MM.1S (cell line): Measurements from ENCODE around the gene CYP4F8.

Experiments used
- DNase-seq: peaks from one replicate; pipeline ENCODE4 v3.0.0-alpha.2; 2015
- H2AFZ ChIP-seq: fragments of 300-600 bp; sonication (generic); 2 replicates; pipeline ENCODE4 v1.6.0; 2016; ENCODE audit warnings: antibody characterized with exemption, low read length
- H3F3A ChIP-seq: fragments of 300-600 bp; sonication (generic); 2 replicates; pipeline ENCODE4 v1.6.1; 2016; ENCODE audit warnings: mild to moderate bottlenecking, antibody characterized with exemption, low read length, moderate library complexity, mixed read lengths; ENCODE audit not compliant: insufficient read depth
- H3K27ac ChIP-seq: fragments of 300-600 bp; sonication (generic); 2 replicates; pipeline ENCODE4 v1.5.1; 2016; ENCODE audit warnings: mild to moderate bottlenecking, low read length
- H3K27me3 ChIP-seq: fragments of 300-600 bp; sonication (generic); replicated peaks from 2 replicates; pipeline ENCODE4 v1.6.0; 2016; ENCODE audit warnings: low read length; ENCODE audit not compliant: insufficient read depth
- H3K36me3 ChIP-seq: fragments of 300-600 bp; sonication (generic); replicated peaks from 2 replicates; pipeline ENCODE4 v1.6.1; 2016; ENCODE audit warnings: mild to moderate bottlenecking, low read length, mixed read lengths; ENCODE audit not compliant: insufficient read depth
- H3K4me1 ChIP-seq: fragments of 300-600 bp; sonication (generic); 2 replicates; pipeline ENCODE4 v1.6.1; 2016; ENCODE audit warnings: low read length, mixed read lengths
- H3K4me2 ChIP-seq: fragments of 300-600 bp; sonication (generic); 2 replicates; pipeline ENCODE4 v1.6.0; 2016; ENCODE audit warnings: low read depth, low read length
- H3K4me3 ChIP-seq: fragments of 300-600 bp; sonication (generic); 2 replicates; pipeline ENCODE4 v1.5.1; 2016; ENCODE audit warnings: low read length, mixed read lengths
- H3K79me2 ChIP-seq: fragments of 300-600 bp; sonication (generic); 2 replicates; pipeline ENCODE4 v1.6.1; 2016; ENCODE audit warnings: mixed run types, low read length, mixed read lengths
- H3K9ac ChIP-seq: fragments of 300-600 bp; sonication (generic); 2 replicates; pipeline ENCODE4 v1.6.1; 2016; ENCODE audit warnings: low read length, mixed read lengths
- H3K9me2 ChIP-seq: fragments of 300-600 bp; sonication (generic); replicated peaks from 2 replicates; pipeline ENCODE4 v1.6.1; 2016; ENCODE audit warnings: mild to moderate bottlenecking, low read length, mixed read lengths; ENCODE audit not compliant: insufficient read depth
- H3K9me3 ChIP-seq: fragments of 300-600 bp; sonication (generic); replicated peaks from 2 replicates; pipeline ENCODE4 v1.6.1; 2016; ENCODE audit warnings: mild to moderate bottlenecking, low read length, mixed read lengths; ENCODE audit not compliant: insufficient read depth
- H4K20me1 ChIP-seq: fragments of 300-600 bp; sonication (generic); 2 replicates; pipeline ENCODE4 v1.6.1; 2016; ENCODE audit warnings: mild to moderate bottlenecking, low read length, moderate library complexity, mixed read lengths; ENCODE audit not compliant: insufficient read depth
- EZH2 ChIP-seq: fragments of 300-600 bp; sonication (generic); optimal IDR thresholded peaks from 2 replicates; pipeline ENCODE3; 2017; ENCODE audit warnings: low read depth, mild to moderate bottlenecking, antibody characterized with exemption, low read length, mixed read lengths
- EZH2phosphoT487 ChIP-seq: fragments of 300-600 bp; sonication (generic); IDR thresholded peaks from 2 replicates; pipeline ENCODE4 v1.6.1; 2018; ENCODE audit warnings: antibody characterized with exemption, low read length
- TF ChIP-seq, protein P1 (sequence below): fragments of 300-600 bp; sonication (generic); IDR thresholded peaks from 2 replicates; pipeline ENCODE4 v1.5.1; 2016; ENCODE audit warnings: antibody characterized with exemption, low read length, mixed read lengths

CYP4F8 gene

DNA sequence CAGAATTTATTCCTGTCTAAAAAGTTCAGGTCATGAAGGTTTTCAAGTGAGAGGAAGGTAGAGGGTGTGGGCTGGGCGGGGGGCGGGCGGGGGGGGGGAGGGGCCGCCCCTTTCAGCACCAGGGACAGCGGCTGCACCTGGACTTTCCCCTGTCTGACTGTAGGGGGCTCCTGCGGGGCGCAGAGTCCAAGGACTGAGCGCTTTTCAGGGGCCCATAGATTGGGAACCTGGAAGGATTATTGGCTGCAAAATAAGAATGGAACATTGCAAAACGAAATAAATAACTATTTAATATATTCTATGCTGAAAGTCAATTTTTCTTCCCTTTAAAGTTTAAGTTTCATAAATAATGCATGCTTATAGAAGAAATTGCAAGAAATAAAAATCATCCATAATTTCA is 16.8 kb downstream of the CYP4F8 start:
- DNase-seq = peak; percentile 19
- Histone ChIP-seq H3K9me3 (no peaks in the 10 kb centered on the region), H4K20me1 (no peaks in the 10 kb centered on the region), H3F3A (no peaks in the 10 kb centered on the region), H3K4me2 (no peak overlapping the region), H3K4me3 (no peak overlapping the region), H3K27me3 (peaks cover 44% of the 10 kb centered on the region; the same call in 1 of the 2 replicates), H3K9me2 (no peaks in the 10 kb centered on the region), H3K9ac (no peak overlapping the region), H2AFZ (no peak overlapping the region), H3K27ac (no peak overlapping the region), H3K79me2 (no peaks in the 10 kb centered on the region), H3K36me3 (no peaks in the 10 kb centered on the region), H3K4me1 (no peaks in the 10 kb centered on the region)
- TF ChIP-seq EZH2phosphoT487 (no peak), EZH2 (no peak)
- TF ChIP-seq, protein P1, sequence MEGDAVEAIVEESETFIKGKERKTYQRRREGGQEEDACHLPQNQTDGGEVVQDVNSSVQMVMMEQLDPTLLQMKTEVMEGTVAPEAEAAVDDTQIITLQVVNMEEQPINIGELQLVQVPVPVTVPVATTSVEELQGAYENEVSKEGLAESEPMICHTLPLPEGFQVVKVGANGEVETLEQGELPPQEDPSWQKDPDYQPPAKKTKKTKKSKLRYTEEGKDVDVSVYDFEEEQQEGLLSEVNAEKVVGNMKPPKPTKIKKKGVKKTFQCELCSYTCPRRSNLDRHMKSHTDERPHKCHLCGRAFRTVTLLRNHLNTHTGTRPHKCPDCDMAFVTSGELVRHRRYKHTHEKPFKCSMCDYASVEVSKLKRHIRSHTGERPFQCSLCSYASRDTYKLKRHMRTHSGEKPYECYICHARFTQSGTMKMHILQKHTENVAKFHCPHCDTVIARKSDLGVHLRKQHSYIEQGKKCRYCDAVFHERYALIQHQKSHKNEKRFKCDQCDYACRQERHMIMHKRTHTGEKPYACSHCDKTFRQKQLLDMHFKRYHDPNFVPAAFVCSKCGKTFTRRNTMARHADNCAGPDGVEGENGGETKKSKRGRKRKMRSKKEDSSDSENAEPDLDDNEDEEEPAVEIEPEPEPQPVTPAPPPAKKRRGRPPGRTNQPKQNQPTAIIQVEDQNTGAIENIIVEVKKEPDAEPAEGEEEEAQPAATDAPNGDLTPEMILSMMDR = peak; percentile 25

DNA sequence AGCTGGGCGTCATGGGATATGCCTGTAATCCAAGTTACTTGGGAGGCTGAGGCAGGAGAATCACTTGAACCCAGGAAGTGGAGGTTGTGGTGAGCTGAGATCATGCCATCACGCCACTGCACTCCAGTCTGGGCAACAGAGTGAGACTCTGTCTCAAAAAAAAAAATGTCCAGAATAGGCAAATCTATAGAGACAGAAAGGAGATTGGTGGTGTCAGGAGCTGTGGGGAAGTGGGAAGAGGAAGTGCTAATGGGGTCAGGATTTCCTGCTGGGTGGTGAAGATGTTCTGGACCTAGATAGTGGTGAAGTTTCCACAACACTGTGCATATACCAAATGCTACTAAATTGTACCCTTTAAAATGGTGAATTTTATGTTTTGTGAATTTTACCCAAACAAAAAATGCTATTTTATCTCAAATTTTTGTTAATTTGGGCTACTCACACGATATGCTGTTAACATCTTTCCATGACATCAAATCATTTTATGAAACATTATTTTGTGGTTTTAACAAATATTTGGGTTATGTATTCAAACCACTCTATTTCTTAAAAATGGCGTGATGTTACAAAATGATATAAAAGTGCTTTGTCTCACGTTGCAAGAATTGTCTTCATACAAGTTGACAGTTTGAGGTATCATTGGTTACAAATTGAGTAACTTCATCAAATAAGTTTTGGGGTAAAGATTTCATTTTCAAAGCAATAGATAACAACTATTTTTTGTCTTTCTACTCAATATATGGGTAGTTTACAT is 18.2 kb downstream of the CYP4F8 start:
- DNase-seq = no peak
- peaks cover 54% of the 10 kb centered on the region; the same call in 1 of the 2 replicates for H3K27me3 ChIP-seq
- H3K4me1 ChIP-seq = no peaks in the 10 kb centered on the region
- H3K79me2 ChIP-seq = no peaks in the 10 kb centered on the region
- H4K20me1 ChIP-seq = no peaks in the 10 kb centered on the region
- TF ChIP-seq, protein P1 = no peak
- TF ChIP-seq EZH2 (no peak), EZH2phosphoT487 (no peak)
- H3K9me2 ChIP-seq = no peaks in the 10 kb centered on the region
- no peak overlapping the region for H3K27ac ChIP-seq
- H2AFZ ChIP-seq = no peak overlapping the region
- no peak overlapping the region for H3K9ac ChIP-seq
- H3F3A ChIP-seq = no peaks in the 10 kb centered on the region
- H3K4me2 ChIP-seq = no peak overlapping the region
- no peak overlapping the region for H3K4me3 ChIP-seq
- no peaks in the 10 kb centered on the region for H3K9me3 ChIP-seq
- no peaks in the 10 kb centered on the region for H3K36me3 ChIP-seq

DNA sequence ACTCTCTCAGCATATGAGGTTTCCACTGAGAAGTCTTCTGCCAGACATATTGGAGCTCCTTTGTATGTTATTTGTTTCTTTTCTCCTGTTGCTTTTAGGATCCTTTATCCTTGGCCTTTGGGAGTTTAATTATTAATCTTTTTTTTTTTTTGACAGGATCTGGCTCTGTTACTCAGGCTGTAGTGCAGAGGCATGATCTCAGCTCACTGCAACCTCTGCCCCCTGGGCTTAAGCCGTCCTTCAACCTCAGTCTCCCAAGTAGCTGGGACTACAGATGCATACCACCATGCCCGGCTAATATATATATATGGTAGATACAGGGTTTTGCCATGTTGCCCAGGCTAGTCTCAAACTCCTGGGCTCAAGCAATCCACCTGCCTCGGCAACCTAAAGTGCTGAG is 19.1 kb downstream of the CYP4F8 start:
- Histone ChIP-seq H3K9me2 (no peaks in the 10 kb centered on the region), H3K79me2 (no peaks in the 10 kb centered on the region), H3K4me3 (no peak overlapping the region), H3F3A (no peaks in the 10 kb centered on the region), H3K4me2 (no peak overlapping the region), H3K9me3 (no peaks in the 10 kb centered on the region), H3K4me1 (no peaks in the 10 kb centered on the region), H3K9ac (no peak overlapping the region), H2AFZ (no peak overlapping the region), H3K36me3 (no peaks in the 10 kb centered on the region), H3K27ac (no peak overlapping the region), H4K20me1 (no peaks in the 10 kb centered on the region), H3K27me3 (peaks cover 58% of the 10 kb centered on the region)
- DNase-seq = no peak
- TF ChIP-seq, protein P1 = no peak
- TF ChIP-seq EZH2phosphoT487 (no peak), EZH2 (no peak)
